ENCODE results near the gene RAVER2.

Gene RAVER2

GRCh38 chr1:64877151-64877550, 132.3 kb downstream of the RAVER2 start:
- DNase-seq (ENCODE audit: low read depth in 2 of 2): no peak

- no peak for DNase-seq (ENCODE audit: low read depth in 2 of 2)
Measured at GRCh38 chr1:64877598-64877997, 132.7 kb downstream of the RAVER2 start.

- DNase-seq (ENCODE audit: low read depth in 2 of 2): no peak
Measured at GRCh38 chr1:64878090-64878489, 133.2 kb downstream of the RAVER2 start.

GRCh38 chr1:64878931-64879611, 134.2 kb downstream of the RAVER2 start:
- no peak for DNase-seq (ENCODE audit: low read depth in 2 of 2)

- DNase-seq (ENCODE audit: low read depth in 2 of 2): no peak
Measured at GRCh38 chr1:64880449-64880848, 135.6 kb downstream of the RAVER2 start.

- DNase-seq (ENCODE audit: low read depth in 2 of 2): no peak
Measured at GRCh38 chr1:64881281-64881680, 136.4 kb downstream of the RAVER2 start.

Measured in stimulated activated CD8-positive, alpha-beta memory T cell treated with anti-CD3 and anti-CD28 coated beads, Interleukin-2, amount 100 ng/mL, for 48 hours (primary cell).